ENCODE measurements around the gene TRIM29.
"Not testable (repeated sequence)": the region's sequence is repeated elsewhere in the genome, so short reads cannot be mapped to it uniquely, and the experiment has no call there.

The TRIM29 gene

DNA sequence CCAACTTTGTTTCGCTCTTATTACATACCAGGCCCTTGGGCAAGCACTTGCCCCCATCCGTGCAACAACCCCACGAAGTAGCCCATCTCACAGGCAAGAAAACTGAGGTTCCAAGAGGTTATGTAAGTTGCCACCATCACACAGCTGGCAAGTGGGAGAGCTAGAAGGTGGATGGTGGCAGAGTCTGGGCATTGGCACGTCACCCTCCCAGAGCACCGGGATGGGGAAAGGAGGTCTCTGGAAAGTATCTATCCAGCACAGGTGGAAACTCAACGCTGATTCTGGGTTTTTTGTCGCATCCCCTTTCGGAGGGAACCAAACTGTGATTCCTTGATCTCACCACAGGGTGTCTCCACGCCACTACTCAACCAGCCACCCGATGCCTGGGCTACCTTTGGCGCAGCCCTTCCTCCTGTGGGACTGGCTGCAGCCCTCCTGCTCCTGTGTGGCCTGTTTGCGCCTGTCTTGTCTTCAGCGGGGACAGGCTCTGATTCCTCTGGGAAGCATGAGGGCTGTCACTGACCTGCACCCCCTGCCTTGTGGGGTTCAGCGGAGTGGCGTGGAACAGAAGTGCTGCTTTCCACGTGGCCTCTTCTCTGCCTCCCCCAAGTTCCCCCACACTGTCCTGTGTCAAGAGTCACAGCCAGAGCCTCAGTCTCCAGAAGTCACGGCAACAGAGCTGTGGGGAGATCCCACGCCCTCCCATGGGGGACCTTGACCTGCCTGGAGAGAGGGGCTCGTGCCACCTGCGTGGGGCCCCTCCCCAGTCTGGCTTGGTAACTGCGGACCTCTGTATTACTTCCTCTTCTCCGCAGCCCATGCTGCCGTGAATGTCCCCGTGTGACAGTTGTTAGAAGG, 34.4 kb upstream of the TRIM29 start:
- no peak for DNase-seq

DNA sequence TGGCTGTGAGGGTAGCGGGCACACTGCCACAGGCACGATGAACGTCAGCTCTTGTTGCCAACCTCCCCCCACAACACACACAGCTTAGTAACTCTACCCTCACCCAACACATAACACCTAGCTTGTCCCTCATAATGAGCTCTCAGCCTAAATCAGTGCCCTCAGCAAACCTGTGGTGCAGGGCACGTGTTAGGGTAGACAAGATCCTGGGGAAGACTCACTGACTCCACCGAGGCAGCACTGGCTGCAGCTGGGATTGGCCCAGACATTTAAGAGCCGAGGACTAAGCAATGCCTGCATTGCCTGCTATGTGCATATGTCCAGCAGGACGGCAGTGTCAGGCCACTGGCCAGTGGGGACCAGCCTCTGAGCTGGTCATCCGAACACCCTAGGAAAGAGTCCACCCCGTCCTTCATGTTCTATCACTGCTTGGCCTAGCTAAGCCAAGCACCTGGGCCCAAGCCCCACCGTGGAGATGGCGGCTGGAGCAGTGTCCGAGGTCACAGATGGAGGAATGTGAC, 32.9 kb upstream of the TRIM29 start:
- DNase-seq: no peak

DNA sequence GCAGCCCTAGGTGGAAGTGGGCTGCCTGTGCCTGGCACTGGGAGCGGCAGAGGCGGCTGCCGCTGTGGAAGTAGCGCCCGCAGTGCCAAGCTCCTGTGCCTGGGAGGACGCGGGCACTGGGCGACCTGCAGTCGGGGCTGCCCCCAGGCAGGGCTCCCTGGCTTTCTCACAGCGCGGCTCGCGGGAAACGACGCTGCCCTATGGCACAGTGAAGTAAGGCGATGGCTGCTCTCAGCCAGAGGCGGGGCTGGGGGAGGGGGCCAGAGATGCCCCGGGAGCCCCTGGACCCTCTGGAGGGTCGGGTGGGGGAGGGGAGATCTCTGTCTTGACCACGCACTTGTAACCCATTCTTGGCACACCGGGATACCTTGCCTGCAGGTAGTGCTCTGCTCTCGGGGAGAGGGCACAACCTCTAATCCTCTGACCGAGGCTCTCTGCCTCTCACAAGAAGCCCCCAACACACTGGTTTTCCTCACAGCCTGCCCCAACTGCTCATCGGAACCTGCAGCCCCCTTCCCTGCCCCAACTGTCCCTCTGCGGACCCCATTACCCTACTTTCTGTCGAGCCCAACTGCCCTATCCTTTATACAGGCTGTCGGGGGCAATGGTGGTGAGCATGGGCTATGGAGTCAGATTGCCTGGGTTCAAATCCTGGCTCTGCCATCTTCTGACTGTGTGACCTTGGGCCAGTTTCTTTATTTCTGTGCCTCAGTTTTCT, 32.2 kb upstream of the TRIM29 start:
- no peak for DNase-seq

DNA sequence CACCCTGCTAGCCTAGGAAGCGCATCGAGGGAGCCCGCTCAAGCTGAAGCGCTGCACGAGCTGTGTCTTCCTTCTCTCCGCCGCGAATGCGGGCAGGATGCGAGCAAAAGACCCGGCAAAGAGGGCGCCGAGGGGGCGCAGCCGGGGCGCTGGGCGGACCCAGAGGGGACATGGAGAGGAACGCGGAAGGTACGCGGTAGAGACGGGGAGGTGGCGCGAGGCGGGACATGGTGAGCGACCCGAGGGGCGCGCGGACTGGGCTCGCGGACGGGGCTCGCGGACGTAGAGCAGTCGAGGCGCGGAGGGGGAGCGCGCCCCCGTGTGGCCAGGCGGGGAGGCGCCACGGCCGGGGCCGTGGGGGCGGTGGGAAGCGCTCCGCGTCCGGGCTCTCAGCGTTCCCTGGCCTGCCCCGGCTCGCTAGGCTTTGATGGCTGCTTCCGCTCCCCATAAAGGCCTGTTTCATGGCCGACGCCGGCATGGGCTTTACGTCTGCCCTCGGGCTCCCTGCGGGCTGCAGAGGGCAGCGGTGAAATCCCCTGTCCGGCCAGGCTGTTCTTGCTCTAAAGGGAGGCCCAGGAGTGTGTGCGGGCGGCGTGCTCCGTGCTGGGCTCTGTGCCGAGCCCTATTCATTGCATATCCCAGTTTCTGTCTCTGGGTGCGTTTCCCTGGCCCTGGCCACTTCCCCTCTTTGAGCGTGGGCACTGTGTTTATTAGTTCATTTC, 31.2 kb upstream of the TRIM29 start:
- DNase-seq: peak; percentile 93

DNA sequence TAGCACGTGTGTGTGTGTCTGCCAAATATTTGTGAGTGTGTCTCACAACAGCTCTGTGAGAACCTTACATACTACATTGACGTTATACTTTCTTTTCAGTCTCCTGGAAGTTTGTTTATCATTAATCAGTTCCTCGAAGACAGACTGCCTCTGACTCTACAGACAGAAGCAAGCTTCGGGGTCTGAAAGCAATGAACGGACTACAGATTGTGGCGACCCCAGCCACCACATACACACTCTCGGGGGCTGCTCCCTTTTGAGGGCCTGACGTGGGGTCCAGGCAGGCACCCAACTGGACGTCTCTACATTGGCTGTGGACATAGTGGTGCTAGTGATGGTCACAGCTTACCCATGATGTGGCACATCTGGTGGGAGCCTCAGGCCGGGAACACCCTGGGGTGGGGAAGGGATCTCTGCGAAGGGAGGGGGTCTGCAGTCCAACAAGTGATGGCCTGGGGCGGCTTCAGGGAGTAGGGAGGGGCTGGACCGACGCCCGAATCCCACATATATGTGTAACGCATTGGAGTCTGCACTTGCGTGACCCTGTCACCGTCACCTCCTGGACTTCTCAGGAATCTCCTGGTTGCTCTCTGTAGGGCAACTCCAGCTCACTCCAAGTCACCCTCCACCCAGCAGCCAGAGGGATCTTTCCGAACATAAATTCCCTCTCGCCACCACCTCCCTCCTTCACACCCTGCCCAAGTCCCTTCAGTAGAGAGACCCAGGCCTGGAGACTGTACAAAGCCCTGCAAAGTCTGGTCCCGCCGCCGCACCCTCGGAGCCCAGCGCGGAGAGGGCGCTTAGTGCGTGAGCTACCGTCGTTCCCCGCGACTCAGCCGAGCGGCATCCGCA, 30.4 kb upstream of the TRIM29 start:
- DNase-seq: no peak

DNA sequence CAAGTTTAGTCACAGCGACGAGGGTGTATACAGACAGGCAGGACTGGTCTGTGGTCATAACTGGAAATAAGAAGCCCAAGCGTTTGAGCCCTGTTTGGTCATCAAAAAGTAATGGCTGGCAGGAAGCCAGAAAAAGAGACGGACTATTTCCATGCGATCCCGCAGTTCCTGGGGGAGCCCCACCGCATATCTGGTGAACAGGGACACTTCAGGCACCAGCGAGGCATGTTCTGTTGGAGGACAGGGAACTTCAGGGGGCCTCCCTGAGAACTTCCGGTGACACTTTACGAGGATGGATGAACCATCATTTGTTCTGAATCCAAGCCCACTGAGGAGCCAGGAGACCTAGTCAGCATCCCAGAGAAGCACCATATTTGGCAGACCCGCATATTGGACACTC, 29.7 kb upstream of the TRIM29 start:
- no peak for DNase-seq

DNA sequence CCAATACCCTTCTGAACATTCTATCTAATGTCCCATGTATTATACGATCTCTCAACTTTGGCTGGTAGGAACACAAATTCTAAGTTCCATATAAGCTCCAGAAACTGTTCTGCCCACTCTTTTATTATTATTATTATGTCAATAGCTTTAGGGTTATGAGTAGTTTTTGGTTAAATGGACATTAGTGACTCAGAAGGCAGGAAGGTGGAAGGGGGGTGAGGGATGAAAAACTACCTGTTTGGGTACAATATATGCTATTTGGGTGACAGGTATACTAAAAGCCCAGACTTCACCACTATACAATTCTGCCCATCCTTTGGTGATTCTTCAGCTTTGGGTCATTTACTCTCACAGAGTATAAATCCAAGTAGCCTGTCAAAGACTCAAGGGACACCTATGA, 22.5 kb upstream of the TRIM29 start:
- no peak for DNase-seq

DNA sequence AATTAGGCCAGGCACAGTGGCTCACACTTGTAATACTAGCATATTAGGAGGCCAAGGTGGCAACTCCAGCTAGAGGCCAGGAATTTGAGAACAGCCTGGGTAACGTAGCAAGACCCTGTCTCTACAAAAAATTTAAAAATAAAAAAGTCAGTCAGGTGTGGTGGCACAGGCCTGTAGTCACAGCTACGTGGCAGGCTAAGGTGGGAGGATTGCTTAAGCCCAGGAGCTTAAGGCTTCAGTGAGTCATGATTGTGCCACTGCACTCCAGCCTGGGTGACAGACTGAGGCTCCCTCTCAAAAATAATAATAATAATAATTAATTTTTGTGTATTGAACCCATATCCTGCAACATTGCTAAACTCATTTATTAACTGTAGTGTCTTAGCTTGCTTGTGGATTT, 15.3 kb upstream of the TRIM29 start:
- no peak for DNase-seq

DNA sequence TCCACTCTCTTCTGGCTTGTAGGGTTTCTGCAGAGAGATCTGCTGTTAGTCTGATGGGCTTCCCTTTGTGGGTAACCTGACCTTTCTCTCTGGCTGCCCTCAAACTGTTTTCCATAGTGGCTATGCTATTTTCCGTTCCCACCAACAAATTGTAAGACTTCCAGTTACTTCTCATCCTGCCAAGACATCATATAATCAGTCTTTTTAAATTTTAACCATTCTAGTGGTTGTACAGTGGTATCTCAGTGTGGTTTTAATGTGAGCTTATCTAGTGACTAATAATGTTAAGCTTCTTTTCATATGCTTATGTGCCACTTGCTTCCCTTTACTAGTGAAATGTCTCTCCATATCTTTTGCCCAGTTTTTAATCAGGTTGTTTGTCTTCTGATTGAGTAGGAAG, 13.6 kb upstream of the TRIM29 start:
- no peak for DNase-seq

DNA sequence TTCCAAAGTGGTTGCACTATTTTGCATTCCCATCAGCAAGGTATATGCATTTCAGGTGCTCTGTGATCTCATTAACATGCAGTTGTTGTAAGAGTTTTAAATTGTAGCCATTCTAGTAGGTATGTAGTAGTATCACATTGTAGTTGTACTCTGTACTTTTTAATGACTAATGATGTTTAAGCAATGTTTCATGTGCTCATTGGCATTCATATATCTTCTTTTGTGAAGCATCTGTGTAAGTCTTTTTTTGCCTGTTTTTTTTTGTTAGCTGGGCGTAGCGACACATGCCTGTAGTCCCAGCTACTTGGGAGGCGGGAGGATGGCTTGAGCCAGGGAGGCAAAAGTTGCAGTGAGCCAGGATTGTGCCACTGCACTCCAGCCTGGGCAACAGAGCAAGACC, 11.3 kb upstream of the TRIM29 start:
- DNase-seq: no peak

DNA sequence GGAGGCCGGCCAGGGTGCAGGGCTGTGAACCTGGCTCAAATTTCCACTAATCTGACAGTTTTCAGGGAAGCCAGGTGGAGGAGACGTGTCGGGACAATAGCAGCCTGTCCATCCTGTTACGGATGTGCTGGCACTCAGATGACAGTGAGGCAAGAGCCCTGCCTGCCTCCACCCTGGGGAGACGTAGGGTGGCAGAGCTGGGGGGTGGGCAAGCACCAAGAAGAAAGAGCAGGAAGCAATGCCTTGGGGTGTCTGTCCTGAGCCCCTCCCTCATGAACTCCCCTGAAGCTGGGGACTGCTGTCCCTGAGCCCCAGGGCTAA, 10.0 kb upstream of the TRIM29 start:
- DNase-seq: no peak

DNA sequence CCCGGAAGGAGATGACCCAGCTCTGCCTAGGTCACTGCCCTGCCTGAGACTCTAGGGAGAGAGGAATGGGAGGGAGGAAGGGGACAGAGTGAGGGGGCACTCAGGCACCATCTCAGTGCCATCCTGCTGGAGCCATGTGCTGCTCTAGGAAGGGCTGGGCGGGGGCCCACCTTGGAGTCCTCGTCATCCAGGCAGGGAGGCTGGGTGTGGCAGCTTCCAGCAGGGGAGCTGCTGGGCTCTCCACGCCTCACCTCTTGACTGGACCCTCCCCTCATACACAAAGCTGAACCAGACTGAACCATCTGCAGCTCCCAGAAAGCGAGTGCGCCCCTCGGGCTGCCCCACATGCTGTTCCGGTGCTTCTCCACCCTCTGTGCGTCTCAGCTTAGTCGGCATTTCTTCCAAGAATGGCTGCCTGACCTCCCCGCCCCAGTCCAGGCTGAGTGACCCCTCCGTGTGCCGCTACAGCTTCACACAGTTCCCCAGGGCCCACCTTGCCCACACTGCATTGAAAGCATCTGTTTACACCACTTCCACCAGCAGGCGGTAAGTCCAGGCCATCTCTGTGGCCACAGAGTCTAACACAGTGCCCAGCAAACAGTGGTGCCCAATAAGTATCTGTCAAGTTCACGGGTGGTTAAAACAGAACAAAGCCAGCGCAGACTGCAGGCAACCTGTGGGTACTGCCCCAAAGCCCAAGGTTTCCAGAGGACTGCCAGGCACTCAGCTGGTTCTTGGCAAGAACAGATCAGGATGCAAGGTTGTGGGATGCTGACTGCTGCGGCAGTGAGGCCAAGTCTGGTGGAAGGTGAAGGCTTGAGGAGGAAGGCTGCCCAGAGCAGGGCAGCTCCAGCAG, 9.4 kb upstream of the TRIM29 start:
- no peak for DNase-seq

DNA sequence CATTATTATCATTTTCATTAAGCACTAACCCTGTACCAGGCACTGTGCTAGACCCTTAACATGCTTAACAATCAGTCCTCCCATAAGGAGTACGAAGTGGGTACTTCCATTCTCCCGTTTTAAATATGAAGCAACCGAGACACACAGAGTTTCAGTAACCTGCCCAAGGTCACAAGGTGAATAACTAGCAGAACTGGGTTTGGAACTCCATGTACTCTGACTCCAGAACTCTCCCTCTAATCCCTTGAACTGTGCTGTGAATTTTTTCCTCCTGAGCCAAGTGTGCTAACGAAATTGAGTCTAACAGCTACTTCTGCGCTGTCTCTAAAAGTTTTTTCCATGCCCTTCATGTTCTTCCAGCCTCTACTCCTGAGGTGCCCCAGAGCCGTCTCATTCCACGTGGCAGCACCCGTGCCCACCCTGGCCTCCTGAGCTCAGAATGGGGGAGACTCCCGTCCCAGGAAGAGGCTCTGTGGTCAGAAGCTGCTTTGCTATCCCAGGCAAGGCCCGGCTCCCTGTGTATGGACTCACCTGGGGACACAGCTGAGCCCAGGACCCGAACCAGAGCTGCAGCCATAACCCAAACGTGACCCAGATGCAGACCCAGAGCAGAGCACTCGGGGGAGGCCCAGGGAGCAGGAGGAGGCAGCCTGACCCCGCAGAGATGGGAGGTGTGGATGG, 8.6 kb upstream of the TRIM29 start:
- DNase-seq: no peak

DNA sequence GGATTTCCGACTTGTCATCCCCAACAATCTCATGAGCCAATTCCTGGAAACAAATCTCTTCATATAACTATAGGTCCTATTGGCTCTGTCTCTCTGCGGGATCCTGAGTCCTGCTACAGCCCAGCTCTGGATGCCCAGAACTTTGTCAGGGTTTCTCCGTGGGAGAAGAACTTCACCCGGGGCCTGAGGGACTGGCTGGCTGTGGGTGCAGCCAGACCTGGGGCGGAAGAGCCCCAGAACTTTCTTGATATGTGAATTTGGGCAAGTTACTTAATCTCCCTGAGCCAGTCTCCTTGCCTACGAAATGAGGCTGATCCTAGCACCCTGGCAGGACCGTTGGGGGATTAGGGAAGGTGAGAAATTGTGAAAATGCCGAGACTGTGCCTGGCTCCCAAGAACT, 6.6 kb upstream of the TRIM29 start:
- no peak for DNase-seq

DNA sequence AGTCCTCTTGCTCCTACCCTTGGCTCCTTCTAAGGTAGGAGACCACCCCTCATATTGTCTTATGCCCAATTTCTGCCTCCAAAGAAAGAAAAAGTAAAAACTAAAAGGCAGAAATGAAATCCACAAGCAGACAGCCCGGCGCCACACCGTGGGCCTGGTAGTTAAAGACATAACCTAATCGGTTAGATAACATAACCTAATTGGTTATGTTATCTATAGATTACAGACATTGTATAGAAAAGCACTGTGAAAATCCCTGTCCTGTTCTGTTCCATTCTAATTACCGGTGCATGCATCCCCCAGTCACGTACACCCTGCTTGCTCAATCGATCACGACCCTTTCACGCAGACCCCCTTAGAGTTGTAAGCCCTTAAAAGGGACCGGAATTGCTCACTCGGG, 5.6 kb upstream of the TRIM29 start:
- DNase-seq: not testable (repeated sequence)

DNA sequence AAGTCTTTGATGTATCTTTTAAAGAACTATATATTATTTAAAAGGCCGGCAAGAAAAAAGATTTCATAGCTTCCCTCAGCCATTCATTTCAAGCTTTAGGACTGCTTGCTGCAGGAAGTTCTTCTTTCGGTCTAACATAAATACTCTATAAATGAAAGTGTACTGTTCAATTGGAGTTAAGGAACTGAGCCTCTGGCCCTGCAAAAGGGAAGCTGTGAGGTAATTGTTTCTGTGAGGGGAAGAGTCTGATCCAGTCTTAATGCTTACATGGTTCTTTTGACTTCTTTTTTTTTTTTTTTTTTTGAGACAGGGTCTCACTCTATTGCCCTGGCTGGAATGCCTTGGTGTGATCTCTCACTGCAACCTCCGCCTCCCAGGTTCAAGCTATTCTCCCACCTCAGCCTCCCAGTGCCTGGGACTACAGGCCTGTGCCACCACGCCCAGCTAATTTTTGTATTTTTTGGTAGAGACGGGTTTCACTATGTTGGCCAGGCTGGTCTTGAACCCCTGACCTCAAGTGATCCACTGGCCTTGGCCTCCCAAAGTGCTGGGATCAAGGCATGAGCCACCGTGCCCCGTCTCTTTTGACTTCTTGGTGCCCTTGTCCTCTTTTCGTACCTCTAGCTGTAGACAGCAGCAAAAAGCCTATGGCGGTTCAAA, 4.7 kb upstream of the TRIM29 start:
- DNase-seq: no peak

DNA sequence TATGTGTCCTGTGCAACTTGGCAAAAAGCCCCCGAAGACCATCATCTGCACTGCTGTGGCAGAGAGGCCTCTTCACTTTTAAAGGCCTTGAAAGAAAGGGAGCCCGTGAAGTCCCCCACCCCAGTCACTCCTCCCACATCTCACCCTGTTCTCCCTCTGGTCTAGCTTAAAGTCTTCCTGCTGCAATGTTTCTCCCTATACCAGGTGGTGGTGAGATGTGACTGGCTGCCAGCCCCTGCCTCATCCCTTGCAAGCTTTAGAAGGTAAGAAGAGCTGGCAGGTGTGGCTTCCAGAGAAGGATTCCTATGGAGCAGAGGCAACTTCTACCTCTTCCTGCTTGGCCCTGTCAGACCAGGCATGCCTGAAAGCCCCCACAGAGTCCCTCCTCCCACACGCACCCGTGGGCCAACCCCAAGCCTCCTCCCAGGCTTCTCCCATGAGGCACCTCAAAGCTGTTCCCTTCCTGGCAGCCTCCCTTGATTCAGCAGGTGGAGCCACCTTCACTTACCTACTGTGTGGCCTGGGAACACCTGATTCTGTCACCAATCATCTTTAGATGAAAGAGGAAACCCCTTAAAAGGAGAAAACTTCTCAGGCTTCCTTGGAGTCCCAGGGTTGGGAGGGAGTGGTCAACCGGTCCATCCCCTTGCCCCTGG, 4.0 kb upstream of the TRIM29 start:
- DNase-seq: no peak

DNA sequence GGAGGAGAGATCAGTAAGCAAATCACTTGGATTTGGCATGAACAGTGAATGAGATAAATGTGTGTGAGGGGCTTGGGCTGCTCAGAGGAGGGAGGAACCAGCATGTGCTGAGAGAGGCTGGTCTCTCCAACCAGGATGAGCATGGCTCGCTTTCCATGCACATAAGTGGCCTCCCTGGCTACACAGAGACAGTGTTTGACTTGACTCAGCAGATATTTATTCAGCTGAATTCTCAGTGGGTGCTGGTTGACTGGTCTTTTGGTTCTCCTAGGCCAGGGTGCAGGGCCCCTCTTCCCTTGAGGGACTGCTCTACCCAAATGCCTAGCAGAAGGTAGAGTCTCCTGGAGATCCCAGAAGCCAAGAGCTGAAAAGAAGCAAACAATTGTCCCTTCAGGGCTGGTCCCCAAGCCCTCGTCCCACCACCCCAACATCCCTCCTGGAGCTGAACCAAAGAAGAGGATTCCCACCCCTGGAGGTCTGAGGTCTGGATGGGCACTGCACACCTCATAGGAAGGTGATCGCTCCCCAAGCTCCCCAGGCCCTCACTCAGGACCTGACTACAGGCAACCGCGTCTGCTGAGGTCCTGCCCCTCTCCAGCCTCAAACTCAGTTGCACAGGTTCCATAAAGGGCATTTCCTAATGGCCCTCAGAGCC, 3.3 kb upstream of the TRIM29 start:
- DNase-seq: no peak
